Breast epithelium (tissue), 3 donors: ENCODE data around the gene ADSL.

Source experiments
- POLR2A ChIP-seq: fragments of 450-650 bp; IDR thresholded peaks from one replicate; pipeline ENCODE4 v1.6.1; 2016; ENCODE audit warnings: antibody characterized with exemption, mild to moderate bottlenecking, moderate library complexity
- POLR2AphosphoS5 ChIP-seq, 3 donors: sonication (generic); formaldehyde crosslinking; IDR thresholded peaks; one replicate each; pipeline ENCODE4 v1.6.1; 2017; ENCODE audit warnings: antibody characterized with exemption in 3 of 3
- TF ChIP-seq, protein P1 (sequence below), 3 donors: fragments of 450-650 bp; IDR thresholded peaks; one replicate each; pipeline ENCODE4 v1.5.1; 2016 to 2017; ENCODE audit warnings: antibody characterized with exemption in 3 of 3, mild to moderate bottlenecking in 3 of 3, moderate library complexity in 3 of 3

DNA sequence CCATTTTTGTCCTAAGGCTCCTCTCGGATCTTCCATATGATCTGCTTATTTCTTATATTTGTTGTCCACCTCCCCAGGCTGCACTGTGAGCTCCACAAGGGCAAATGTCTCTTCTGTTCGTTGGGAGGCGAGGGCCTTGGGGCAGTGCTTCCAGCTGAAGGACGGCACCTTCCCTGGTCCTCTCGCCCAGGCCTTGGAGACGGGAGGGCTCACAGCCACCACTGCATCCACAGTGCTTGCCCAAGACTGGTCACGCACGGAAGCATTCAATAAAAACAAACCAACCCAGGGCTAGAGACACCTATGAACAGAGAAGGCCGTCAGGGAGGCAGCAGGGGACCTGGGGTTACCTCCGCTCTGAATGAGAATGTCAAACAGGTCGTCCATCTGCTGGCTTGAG lies 70.3 kb downstream of the ADSL start:
- TF ChIP-seq POLR2A = no peak
- TF ChIP-seq, protein P1, sequence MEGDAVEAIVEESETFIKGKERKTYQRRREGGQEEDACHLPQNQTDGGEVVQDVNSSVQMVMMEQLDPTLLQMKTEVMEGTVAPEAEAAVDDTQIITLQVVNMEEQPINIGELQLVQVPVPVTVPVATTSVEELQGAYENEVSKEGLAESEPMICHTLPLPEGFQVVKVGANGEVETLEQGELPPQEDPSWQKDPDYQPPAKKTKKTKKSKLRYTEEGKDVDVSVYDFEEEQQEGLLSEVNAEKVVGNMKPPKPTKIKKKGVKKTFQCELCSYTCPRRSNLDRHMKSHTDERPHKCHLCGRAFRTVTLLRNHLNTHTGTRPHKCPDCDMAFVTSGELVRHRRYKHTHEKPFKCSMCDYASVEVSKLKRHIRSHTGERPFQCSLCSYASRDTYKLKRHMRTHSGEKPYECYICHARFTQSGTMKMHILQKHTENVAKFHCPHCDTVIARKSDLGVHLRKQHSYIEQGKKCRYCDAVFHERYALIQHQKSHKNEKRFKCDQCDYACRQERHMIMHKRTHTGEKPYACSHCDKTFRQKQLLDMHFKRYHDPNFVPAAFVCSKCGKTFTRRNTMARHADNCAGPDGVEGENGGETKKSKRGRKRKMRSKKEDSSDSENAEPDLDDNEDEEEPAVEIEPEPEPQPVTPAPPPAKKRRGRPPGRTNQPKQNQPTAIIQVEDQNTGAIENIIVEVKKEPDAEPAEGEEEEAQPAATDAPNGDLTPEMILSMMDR (IDR thresholded peaks at IDR 0.05) = no peak
- TF ChIP-seq POLR2AphosphoS5 (IDR thresholded peaks at IDR 0.05) = no peak
